NCI-H2227 (cell line): ENCODE results near the gene CDH4.

ENCODE experiments used
- DNase-seq: peaks from one replicate; lab custom pipeline; 2025; ENCODE audit not compliant: unreplicated experiment; lab: John Stamatoyannopoulos, UW

Gene CDH4

DNA sequence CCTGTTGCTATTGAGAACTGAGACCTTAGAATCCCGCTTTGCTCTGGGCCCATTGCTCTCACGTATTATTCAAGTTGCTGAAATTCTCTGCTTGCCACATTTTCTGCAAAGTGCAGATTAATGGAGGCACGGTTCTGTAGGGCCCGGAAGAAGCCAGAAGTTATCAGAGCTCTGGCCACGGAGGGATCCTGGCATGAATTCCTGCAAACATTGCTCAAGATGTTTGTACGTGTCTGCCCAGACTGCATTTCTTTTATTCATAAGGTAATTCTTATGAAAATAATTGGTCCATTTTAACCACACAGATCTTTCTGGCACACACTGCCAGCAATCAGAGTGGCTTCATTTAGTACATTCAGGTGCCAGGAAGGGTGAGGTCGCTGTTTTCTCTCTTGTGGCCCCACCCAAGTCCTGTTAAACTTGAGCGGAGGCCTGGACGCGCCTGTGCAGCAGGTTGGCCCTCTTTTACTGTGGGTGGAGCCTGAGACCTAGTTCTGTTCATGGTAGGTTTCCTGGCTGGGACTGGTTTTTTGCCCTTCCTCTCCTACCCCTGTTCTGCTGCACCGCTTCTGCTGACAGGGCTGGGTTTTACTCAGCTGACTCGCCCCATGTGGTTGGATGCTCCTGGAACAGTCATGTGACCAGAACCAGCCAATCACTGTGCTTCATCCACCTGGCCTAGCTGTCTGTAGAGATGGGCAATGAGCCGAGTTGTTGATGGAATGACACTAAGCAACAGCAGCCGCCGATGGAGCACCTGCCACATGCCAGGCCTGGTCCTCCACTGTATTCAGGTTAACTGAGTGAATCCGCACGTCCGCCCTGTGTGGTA, 230.2 kb downstream of the CDH4 start:
- DNase-seq = no peak

DNA sequence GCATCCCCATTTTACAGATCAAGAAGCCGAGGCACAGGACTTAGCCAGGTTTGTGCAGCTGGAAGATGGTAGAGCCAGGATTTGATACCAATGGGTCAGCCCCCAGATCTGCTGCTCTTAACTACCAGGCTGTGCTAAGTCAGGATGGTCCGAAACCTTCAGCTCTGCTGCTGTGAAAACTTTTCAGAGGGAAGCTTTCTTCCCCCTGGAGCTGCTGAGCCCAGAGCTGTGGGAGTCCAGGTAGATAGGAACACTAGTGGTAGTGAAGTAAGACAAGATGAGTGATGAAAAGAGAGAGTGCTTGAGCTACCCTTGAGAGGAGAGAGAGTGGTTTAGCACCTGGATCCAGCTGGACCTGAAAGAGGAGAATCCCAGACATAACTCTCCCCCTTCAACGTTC, 230.8 kb downstream of the CDH4 start:
- no peak for DNase-seq

DNA sequence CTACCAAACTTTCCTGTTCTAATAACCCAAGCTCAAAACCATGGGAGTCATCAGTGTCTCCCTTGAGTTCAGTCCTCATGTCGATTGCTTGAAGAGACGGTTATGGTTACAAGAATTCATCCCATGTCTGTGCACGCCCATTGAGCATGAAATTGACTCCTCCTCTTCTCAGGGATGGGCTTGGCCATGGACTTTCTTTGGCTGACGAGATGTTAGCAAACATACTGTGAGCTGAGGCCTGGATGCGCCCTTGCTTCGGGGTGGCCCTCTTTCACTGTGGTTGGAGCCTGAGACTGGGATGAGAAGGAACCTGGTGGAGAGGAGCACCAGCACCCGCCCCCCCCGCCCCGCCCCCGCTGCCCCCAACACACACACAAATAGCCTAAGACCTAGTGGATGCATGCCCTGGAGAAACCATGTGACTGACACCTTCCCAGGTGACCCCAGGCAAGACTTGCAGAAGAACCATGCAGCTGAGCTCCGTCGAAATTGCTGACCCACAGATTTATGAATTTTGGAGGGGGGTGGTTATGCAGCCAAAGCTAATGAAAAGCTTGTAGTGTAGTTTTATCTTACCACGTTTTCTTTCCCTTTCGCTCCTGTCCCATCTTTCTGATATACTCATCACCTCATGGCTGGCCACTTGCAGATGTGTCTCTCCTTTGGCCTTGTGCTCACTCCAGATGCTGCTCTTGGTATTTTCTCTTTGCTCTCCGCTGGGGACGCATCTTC, 231.4 kb downstream of the CDH4 start:
- no peak for DNase-seq

DNA sequence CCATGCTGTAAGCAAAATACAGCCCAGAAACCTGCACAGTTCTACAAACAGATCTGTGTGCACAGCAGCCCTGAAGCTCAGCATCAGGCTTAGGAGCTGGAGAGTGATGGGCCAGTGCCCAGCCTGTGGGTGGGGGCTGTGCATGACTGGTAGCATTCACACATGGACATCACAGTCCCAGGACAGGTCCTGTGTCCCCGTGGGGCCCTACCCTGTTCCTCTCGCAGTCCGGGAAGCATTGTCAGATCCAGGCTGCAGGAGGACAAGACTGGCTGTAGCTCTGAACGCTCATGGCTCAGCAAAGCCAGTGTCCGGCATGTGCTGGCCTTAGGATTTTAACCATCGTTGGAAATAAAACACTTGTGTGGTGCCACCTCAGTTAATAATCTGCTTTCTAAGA, 234.1 kb downstream of the CDH4 start:
- DNase-seq = no peak

DNA sequence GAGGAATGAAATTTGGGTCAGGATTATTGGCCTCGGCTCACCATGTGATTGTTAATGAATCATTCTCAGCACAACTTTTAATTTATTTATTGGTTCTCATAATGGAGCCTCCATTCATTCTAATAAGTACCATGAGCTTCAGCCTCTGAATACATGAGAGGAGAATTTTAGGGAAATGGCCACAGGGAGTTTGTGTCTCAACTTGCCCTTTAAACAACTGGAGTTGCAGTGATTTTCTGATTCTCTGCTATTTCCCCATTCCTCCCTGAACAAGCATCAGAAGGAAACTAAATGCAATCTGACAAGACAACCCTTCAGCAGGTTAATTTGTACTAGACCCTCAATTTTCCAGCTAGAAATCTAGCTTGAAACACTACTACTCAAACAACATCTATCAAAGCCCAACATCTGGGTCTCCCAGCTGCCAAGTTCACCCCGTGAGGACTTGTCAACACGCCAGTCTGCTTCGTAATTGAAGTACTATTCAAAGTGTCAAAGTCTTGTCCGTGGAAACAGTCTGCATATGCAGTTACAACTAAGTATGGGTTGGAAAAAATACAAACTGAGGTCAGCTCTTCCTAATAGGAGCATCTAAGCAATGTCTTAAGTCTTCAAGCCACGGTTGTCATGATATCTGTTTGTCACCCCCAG, 235.4 kb downstream of the CDH4 start:
- DNase-seq = peak; percentile 36

DNA sequence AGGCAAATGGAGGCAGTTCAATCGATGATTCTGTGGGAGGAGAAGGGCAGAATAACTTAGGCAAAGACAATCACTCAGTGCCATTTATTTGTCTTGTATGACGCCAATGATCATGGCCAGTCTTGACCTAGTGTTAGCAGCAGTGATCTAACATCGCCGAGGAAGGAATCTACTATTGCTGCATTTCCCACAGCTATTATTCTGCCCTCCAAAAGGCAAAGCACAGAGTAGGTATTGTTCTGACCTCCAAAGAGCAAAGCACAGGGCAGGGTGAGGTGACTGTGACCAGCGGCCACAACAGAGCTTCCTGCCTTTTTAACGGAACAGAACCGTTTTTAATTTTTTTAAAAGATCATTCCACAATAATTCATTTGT, 235.9 kb downstream of the CDH4 start:
- DNase-seq = no peak

DNA sequence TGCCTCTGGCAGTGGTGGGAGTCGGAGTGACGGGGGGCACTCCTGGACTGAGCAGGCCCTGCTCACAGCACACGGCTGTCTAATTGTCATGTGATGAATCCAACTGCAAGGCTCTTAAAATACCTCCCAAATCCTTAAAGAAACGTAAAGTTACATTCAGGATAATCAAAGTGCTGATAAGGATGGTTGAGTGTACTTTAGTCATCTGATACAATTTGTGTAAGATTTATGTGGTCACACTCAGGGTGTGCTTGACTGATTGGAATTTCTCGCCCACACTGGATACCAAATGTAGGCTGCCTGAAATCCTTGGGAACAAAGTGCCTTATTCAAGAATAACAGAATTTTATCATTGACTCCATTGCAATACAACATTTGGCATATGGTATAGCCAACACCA, 238.7 kb downstream of the CDH4 start:
- no peak for DNase-seq

DNA sequence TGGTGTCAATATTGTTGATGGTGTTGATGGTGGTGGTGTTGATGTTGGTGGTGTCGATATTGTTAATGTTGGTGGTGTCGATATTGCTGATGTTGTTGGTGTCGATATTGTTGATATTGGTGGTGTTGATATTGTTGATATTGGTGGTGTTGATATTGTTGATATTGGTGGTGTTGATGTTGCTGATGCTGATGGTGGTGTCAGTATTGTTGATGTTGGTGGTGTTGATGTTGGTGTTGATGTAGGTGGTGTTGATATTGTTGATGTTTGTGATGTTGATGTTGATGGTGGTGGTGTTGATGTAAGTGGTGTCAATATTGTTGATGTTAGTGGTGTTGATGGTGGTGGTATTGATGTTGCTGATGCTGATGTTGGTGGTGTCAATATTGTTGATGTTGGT, 240.0 kb downstream of the CDH4 start:
- no peak for DNase-seq

DNA sequence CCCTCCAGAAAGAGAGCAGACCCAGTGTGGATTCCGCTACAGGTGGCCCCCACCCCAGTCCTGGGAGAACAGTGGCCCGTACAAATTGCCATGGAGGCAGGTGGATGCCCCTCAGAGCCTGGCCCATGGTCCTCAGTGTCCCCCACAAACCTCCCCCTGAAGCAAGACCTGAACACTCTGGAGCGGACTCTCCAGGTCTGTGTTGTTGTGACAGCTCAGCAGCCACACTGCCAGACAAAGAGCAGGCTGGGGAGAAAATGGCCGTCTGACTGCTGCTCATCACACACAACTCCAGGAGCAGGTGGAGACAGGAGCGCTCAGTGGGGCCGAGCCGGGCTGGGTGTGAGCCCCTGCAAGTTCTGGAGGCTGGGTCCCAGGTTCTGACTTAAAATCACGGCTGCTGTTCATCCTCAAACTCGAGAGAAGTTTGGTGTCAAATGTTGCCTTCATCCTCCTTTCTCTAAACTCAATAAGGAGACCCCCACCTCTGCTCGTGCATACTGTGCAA, 241.8 kb downstream of the CDH4 start:
- DNase-seq = no peak

DNA sequence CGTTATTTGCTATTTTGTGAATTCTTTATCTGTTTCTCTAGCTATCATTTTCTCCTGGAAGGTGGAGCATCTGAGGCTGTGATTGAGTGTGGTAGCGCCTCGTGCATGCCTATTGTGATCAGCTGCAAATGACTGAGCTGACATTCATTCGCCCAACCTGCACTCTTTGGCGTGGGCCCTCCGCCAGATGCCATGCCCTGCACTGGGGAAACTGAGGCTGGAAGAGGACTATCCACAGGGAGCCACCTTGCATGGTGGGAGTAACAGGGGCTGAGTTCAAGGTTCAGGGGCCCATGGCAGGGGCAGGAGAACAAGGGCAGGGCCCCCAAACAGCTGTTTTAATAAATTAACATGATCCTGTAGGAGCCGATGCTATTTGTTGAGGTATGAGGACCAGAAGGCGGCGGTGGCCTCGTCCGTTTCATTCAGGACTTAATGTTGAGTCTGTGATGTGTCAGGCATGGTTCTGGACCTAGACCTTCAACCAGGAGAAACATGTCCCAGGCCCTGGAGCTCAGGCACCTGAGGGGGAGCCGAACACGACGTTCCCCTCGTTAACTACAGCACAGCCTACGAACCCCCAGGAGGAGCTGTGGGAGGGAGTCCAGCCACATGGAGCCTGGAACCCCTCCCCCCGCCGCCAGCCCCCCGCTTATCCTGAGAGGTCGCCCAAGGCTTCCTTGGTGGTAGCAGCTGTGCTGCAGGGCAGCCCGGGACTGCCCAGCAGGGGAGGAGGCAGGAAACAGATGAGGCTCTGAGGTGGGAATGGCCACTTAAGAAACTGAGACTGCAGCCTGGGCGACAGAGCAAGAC, 242.9 kb downstream of the CDH4 start:
- DNase-seq = peak; percentile 56

DNA sequence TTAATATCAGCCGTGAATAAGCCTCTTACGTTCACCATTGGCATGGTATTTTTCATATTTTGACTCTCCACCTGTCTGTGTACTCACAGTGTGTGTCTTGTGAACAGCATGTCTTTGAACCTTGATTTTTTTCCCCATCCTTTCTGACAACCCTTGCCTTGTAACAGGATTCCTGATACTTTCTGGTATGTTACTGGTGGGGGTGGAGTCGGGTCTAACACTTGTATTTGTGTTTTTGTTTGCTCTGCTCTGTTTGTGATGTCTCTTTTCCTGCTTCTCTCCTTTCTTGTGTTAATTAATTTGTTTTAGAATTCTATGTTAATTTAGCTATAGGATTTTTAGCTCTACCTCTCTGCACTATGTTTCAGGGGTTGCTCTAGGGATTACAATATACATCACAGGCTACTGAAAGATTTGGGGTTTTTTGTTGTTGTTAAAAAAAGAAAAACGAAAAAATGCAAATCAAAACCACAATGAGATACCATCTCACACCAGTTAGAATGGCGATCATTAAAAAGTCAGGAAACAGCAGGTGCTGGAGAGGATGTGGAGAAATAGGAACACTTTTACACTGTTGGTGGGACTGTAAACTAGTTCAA, 245.1 kb downstream of the CDH4 start:
- no peak for DNase-seq

DNA sequence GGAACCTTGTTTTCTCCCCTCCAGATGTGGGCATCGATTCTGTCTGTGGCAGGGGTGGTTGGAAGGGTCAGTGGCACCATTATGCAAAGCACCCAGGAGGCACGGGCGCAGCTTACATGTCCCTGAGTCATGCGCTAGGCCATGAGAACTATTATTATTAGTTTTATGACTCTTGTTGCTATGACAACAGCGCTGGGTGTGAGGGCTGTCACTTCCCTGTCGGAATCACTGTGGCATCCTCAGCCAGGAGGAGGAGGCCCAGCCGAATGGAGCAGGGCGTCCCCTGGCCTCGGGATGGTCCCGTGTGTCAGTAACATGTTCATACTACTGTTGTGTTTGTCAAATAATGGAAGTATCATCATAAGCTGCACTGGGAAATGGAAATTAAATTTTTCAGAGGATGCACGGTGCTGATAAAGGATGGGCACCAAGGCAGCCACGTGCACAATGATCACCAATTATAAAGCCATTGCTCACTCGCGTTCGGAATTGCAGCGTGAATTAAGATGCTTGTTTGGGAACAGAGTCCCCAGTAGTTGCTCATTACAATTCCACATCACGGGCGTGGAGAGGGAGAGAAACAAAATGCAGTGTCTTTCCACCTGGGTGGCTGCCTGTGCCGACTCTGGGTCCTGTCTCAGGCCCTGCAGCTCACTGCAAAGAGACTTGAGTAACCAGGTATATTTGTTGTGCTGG, 247.9 kb downstream of the CDH4 start:
- DNase-seq = peak; percentile 88

DNA sequence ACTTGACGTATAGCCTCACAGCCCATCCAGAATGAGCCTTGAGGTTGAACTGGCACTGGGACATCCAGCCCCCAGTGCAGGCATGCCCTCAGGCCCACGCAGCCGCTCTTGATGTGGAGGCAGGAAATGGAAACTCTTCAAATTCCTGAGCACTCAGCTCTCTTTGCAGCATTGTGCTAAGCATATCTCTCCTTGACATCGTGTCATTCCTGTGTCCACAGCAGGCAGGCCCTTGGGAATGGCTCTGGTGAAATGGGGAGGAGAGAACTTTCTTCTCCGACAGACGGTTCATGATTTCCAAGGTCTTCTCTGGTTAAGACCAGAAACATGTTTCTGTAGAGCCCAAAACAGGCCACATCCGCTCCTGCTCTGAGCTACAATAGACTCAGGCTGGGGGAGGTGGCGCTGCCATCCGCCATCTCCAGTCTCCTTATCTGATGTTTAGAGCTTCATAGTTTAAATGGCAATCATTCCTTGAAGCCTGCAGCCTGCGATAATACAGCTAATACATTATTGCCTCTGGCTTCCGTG, 248.8 kb downstream of the CDH4 start:
- DNase-seq = peak; percentile 29

DNA sequence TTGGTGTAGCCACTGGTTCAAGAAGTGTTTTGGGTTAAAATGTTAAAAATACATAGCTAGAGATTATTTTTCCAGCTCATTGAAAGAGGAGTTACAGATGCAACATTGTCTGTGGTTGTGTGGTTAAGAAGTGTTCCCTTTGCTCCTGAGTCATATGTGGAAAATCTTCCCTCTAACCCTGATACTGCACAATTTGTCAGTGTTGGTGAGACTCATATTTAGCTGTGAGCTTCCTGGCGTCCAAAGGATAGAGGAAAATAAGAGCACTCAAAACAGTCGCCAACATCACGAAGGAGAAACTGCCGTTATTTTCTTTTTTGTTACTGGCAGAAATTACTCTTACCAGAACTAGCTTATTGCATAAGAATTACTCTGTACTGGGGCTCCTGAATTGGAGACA, 250.4 kb downstream of the CDH4 start:
- DNase-seq = no peak

DNA sequence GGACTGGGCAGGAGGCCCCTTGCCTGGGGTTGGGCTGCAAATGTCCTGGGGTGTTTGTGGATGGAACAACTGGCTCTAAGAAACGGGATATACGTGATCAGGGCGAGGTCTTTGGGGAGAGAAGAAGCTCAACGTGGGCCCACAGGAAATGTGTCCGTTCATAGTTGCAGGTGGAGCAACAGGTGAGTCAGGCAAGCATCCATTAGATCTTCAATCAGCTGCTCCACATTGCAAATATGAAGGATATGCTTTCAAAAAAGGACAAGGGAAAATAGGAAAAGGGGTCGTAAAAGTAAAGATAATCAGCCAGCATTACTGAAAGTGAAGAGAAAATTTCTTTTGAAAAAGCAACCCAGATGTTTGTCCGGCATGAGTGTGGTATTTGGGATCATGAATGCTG, 251.0 kb downstream of the CDH4 start:
- DNase-seq = no peak

DNA sequence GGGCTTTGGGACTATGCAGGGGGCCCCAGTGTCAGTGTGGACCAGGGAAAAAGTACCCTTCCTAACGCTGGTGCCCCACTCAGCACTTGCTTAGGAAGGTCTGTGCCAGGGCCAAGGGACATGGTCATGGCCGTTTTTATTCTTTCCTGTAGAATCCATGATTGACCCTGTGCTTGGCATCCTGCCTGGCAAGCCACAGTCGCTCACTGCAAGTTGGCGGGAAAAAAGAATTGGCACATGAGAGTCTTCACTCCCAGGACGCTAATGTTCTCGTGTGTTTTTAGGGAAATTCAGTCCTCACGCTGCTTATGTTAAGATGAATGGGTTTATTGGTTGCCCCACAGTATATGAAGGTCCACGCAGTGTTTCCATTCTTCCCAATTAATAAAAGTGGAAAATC, 253.4 kb downstream of the CDH4 start:
- DNase-seq = no peak

DNA sequence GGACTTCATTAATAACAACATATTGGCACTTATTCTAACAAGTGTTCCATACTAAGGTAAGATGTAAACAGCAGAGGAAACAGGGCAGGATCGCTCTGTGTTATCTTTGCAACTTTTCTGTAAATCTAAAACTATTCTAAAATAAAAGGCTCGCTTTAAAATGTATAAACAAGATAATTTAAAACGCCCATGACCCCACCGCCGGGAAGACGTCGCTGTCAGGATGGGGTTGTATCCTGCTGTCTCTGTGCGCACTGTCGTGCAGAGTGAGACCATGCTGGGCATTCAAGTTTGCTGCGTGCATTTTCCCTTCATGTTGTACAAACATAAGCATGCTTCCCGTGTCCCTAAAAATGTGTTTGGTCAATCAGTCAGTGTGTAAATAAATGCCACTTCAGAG, 255.7 kb downstream of the CDH4 start:
- DNase-seq = no peak

DNA sequence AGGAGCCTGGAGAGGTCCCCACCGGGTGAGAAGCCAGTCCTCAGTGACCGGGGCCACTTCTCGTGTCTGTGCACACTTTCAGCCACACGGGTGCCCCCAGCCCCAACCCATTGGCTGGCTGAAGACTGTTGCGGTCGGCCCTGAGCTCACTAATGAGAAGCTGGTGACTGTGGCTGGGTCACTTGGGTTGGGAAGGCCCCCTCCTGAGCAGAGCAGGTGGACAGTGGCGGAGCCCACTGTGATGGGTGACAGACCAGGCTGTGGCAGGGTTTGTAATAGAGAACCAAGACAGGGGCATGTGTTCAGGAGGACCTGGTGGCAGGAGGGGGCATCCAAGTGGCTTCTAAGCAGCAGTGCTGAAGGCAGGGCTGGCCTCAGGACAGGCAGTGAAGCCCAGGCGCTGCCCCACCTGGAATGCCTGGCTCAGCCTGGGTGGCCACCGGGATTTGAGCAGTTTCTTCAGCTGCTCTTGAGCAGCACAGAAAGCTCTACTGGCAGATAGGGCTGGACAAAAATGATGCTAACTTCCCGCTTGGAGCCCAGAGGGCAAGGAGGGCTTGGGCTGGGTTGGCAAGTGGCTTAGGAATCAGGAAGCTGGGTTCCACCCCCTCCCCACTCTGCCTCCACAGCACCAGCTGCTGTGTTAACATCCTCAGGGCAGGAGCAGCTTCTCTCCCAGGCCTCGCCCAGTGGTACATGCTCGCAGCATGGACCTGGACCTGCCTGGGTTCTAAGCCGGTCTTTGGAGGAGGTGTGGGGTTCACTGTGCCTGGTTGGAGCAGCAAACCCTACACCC, 256.4 kb downstream of the CDH4 start:
- no peak for DNase-seq

DNA sequence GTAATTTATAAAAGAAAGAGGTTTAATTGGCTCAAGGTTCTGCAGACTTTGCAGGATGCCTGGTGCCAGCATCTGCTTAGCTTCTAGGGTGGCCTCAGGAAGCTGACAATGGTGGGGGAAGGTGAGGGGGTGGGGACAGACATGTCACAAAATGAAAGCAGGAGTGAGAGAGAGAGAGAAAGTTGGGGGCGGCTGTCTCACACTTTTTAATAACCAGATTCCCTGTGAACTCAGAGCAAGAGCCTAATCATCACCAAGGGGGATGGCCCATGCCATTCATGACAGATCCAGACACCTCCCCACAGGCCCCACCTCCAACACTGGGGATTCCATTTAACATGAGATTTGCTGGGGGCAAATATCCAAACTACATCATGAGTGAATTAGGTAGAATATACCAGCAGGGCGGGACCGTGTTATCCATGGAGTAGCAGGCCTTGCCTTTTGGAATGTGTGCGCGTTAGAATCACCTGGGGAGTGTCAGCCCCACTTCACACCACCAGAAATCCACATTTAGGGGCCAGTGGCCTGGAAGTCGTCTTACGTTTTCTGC, 258.8 kb downstream of the CDH4 start:
- DNase-seq = no peak
